T-cell (primary cell): ENCODE results near the gene MAP2K5. TPM values are rescaled to one million over a fixed set of nuclear protein-coding genes. Genes with fewer than 3 reads are reported as not detected.

Experiments used
- ATAC-seq, 4 experiments: fragments of 200-7000 bp in 3 of 4; fragments of 150-1000 bp in 1 of 4; cut with Tn5 transposase; replicated peaks in 1 of 4; 1 replicate in 3 of 4; 2 replicates in 1 of 4; pipeline ENCODE4 v1.10.0; 2021; ENCODE audit warnings: moderate library complexity in 3 of 4, mild to moderate bottlenecking in 2 of 4, moderate number of reproducible peaks in 1 of 4
- CTCF ChIA-PET, 2 donors: fragments of 300-600 bp; sonication (Branson Sonifier 250); formaldehyde crosslinking; loops; one replicate each; lab custom pipeline; 2022; ENCODE audit warnings: antibody characterized with exemption in 2 of 2; lab: Charles Lee
- POLR2A ChIA-PET, 2 donors: fragments of 300-600 bp; sonication (Branson Sonifier 250); formaldehyde crosslinking; loops; one replicate each; lab custom pipeline; 2022; ENCODE audit warnings: antibody characterized with exemption in 2 of 2; lab: Charles Lee
- DNase-seq, 35 experiments: peaks; one replicate each; pipeline versions ENCODE4 v3.0.0 to v3.0.0-alpha.2; 2013 to 2023
- H3K27ac ChIP-seq: one replicate; pipeline ENCODE4 v1.5.1; 2013; ENCODE audit warnings: low read length
- H3K27me3 ChIP-seq, 2 experiments: replicated peaks in 1 of 2; 1 replicate in 1 of 2; 2 replicates in 1 of 2; pipeline versions ENCODE4 v1.6.1 to v1.7.0; 2013; ENCODE audit warnings: low read length in 1 of 2, mixed read lengths in 1 of 2; ENCODE audit not compliant: control insufficient read depth in 2 of 2, insufficient read depth in 2 of 2; ENCODE audit errors: extremely low read depth in 1 of 2
- H3K36me3 ChIP-seq, 2 donors: 1 replicate in 1 of 2; 2 replicates in 1 of 2; pipeline versions ENCODE4 v1.6.1 to v1.7.0; 2013; ENCODE audit warnings: low read length in 1 of 2; ENCODE audit not compliant: control insufficient read depth in 2 of 2, insufficient read depth in 1 of 2; ENCODE audit errors: extremely low read depth in 1 of 2
- H3K4me1 ChIP-seq, 2 experiments: 1 replicate in 1 of 2; 2 replicates in 1 of 2; pipeline versions ENCODE4 v1.6.1 to v1.7.0; 2013; ENCODE audit warnings: low read length in 2 of 2, mixed read lengths in 1 of 2; ENCODE audit not compliant: insufficient read depth in 2 of 2, control insufficient read depth in 1 of 2; ENCODE audit errors: extremely low read depth in 1 of 2
- H3K4me3 ChIP-seq, 2 donors: 1 replicate in 1 of 2; 2 replicates in 1 of 2; pipeline versions ENCODE4 v1.5.1 to v1.7.0; 2013; ENCODE audit warnings: mild to moderate bottlenecking in 2 of 2, low read length in 1 of 2, moderate library complexity in 1 of 2; ENCODE audit not compliant: control insufficient read depth in 1 of 2; ENCODE audit errors: extremely low read depth in 1 of 2
- H3K9me3 ChIP-seq: 2 replicates; pipeline ENCODE4 v1.7.0; 2013
- H3K27ac Mint-ChIP-seq, 2 donors: one replicate each; pipeline ENCODE4 v1.8.0; 2020 to 2021; ENCODE audit warnings: mild to moderate bottlenecking in 2 of 2, mixed read lengths in 2 of 2
- H3K27me3 Mint-ChIP-seq, 2 donors: one replicate each; pipeline ENCODE4 v1.8.0; 2021 to 2022; ENCODE audit warnings: mixed read lengths in 2 of 2
- H3K36me3 Mint-ChIP-seq: one replicate; pipeline ENCODE4 v1.8.0; 2021; ENCODE audit warnings: mixed read lengths
- H3K4me1 Mint-ChIP-seq, 3 donors: one replicate each; pipeline ENCODE4 v1.8.0; 2020 to 2022; ENCODE audit warnings: mixed read lengths in 3 of 3, mild to moderate bottlenecking in 1 of 3
- H3K4me3 Mint-ChIP-seq, 3 donors: one replicate each; pipeline ENCODE4 v1.8.0; 2020 to 2022; ENCODE audit warnings: mild to moderate bottlenecking in 3 of 3, mixed read lengths in 3 of 3, moderate library complexity in 3 of 3
- H3K9me3 Mint-ChIP-seq, 3 donors: one replicate each; pipeline ENCODE4 v1.8.0; 2020 to 2022; ENCODE audit warnings: mixed read lengths in 3 of 3
- WGBS: methylation state at CpG from one replicate; pipeline ENCODE4 v1.1.5; 2013; ENCODE audit warnings: missing lambda C conversion rate; ENCODE audit not compliant: insufficient coverage; 5-methylcytosine and 5-hydroxymethylcytosine counted together
- total RNA-seq, 35 experiments: library from RNA in 6 of 35; stranded (reverse) in 6 of 35; fragments of 120-200 nt in 1 of 35; gene quantifications; one replicate each; pipeline versions ENCODE4 v1.2.1 to v1.2.4 and lab custom pipeline; 2013 to 2026

The MAP2K5 gene
- total RNA-seq, 5 donors from 2014 or later (not counting 1 experiment from before 2014, with no cell fraction given), result 24.5 to 35.5 (median 28.5) TPM

DNA sequence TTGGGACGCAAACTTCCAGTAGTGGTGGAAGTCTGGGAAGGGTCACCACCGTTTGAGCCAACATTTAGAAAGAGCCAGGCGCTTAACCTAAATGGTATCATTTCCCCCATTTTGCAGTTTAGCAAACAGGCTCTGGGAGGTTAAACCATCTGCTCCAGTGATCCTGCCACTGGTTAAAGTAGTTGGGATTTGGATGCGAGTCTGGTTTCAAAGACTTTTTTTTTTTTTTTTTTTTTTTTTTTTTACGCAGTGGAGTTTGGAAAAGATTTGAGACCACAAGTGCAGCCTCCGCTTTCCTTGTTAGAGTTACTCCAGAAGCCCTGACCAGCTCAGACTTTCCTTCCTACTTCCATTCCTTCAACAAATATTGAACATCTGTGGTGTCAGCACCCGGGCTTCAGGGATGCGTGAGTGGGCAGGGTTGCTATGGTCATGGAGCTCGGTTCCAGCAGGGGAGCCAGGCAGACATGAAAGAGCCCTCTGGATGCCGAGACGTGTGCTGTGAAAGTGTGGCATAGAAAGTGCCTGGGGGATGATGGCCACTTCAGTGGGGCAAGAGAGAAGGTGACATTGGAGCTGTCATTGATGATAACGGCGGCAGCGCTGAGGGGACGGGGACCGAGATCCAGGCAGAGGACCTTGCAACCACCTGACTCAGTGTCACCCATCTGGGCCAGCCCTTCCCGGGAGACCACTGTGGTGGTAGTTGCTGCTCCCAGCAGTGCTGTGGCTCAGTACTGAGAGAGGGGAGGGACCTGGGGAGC is 298.4 kb downstream of the MAP2K5 start:
- Histone ChIP-seq H3K27ac (peak overlapping the region; percentile 94), H3K4me3 (peak overlapping the region; percentile 87 to 91), H3K36me3 (no peaks in the 10 kb centered on the region), H3K9me3 (no peaks in the 10 kb centered on the region), H3K27me3 (peaks cover 4% of the 10 kb centered on the region in 2 experiments), H3K4me1 (peaks cover 14 to 30% of the 10 kb centered on the region in 2 experiments)
- Mint-ChIP-seq H3K4me1 (peaks cover 24 to 36% (median 31%) of the 10 kb centered on the region in 3 donors), H3K9me3 (no peaks in the 10 kb centered on the region), H3K27me3 (peaks cover 0 to 10% of the 10 kb centered on the region in 2 donors), H3K36me3 (no peaks in the 10 kb centered on the region), H3K27ac (peak overlapping the region; percentile 98 to 99), H3K4me3 (peak overlapping the region; percentile 87 to 93 (median 92))
- POLR2A ChIA-PET, result interaction anchor here (0.6 to 0.7 kb wide), 3 partner anchors 87 to 388 kb away, joined by 3 to 6 read pairs (median 4); partner anchors contain the start of gene CLN6 (in 1 of the 2)
- WGBS, result 15% methylated on average over 13 of the region's 17 CpGs
- no peak for ATAC-seq
- peak in 1 of 35 experiments; percentile 16 for DNase-seq
- CTCF ChIA-PET, result interaction anchor here (0.6 to 1.0 kb wide), 3 partner anchors 354 to 692 kb away, joined by 3 to 10 read pairs (median 4); no protein-coding TSS in a partner anchor

GRCh38 chr15:67841513-67841762 is 298.9 kb downstream of the MAP2K5 start:
- H3K4me1 Mint-ChIP-seq, result peaks cover 19 to 30% (median 26%) of the 10 kb centered on the region in 3 donors
- Histone ChIP-seq H3K27ac (no peak overlapping the region), H3K36me3 (no peaks in the 10 kb centered on the region), H3K27me3 (no peaks in the 10 kb centered on the region), H3K4me1 (peaks cover 10 to 25% of the 10 kb centered on the region in 2 experiments), H3K9me3 (no peaks in the 10 kb centered on the region), H3K4me3 (peak overlapping the region; percentile 87 to 91)
- H3K4me3 Mint-ChIP-seq, result peak overlapping the region; percentile 87 to 93 (median 92)
- H3K9me3 Mint-ChIP-seq, result no peaks in the 10 kb centered on the region
- ChIA-PET POLR2A (interaction anchor here in 1 of 2 donors (0.6 kb wide), 1 partner anchor 388 kb away, joined by 6 read pairs; the partner anchor contains the start of gene CLN6), CTCF (interaction anchor here in 1 of 2 donors (0.6 kb wide), 1 partner anchor 354 kb away, joined by 3 read pairs; no protein-coding TSS in a partner anchor)
- H3K27me3 Mint-ChIP-seq, result peaks cover 0 to 5% of the 10 kb centered on the region in 2 donors
- DNase-seq, result no peak
- H3K27ac Mint-ChIP-seq, result peak overlapping the region in 1 of 2 donors; percentile 89
- no peak for ATAC-seq
- WGBS, result no CpG with 5 or more reads among the region's 4 CpGs
- no peaks in the 10 kb centered on the region for H3K36me3 Mint-ChIP-seq

DNA sequence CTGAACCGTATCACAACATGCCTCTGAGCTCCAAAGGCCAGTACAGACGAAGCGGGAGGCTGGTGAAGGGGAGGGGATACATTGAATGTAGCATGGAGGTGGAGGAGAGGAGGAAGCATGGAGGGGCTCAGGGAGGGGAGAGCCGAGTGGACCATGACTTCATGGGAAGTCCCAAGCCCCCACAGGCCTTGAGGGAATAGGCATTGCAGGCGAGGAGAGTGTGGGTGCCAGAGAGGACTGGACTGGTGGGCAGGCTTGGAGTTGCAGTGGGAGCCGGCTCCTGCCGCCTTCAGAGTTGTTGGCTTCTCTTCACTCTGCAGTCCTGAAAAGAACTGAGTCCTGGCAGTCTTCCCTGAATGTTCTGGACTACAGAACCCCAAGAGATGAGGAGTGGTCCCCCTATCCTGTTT is 300.6 kb downstream of the MAP2K5 start:
- Histone ChIP-seq H3K9me3 (no peaks in the 10 kb centered on the region), H3K4me1 (peaks cover 10 to 21% of the 10 kb centered on the region in 2 experiments), H3K27me3 (no peaks in the 10 kb centered on the region), H3K36me3 (no peaks in the 10 kb centered on the region), H3K27ac (no peak overlapping the region), H3K4me3 (no peak overlapping the region)
- ATAC-seq, result no peak
- no peak for DNase-seq
- WGBS, result 89% methylated on average over 4 of the region's 7 CpGs
- H3K9me3 Mint-ChIP-seq, result no peaks in the 10 kb centered on the region
- ChIA-PET CTCF (no interaction called here), POLR2A (no interaction called here)
- peaks cover 17 to 23% (median 22%) of the 10 kb centered on the region in 3 donors for H3K4me1 Mint-ChIP-seq
- peaks cover 0 to 4% of the 10 kb centered on the region in 2 donors for H3K27me3 Mint-ChIP-seq
- no peaks in the 10 kb centered on the region for H3K36me3 Mint-ChIP-seq
- no peak overlapping the region for H3K27ac Mint-ChIP-seq
- H3K4me3 Mint-ChIP-seq, result no peak overlapping the region

GRCh38 chr15:67843571-67844387 is 301.3 kb downstream of the MAP2K5 start:
- Mint-ChIP-seq H3K4me1 (peaks cover 12 to 22% (median 18%) of the 10 kb centered on the region in 3 donors), H3K27ac (no peak overlapping the region), H3K4me3 (no peak overlapping the region), H3K9me3 (no peaks in the 10 kb centered on the region), H3K36me3 (no peaks in the 10 kb centered on the region), H3K27me3 (peaks cover 0 to 5% of the 10 kb centered on the region in 2 donors)
- Histone ChIP-seq H3K9me3 (no peaks in the 10 kb centered on the region), H3K27ac (no peak overlapping the region), H3K27me3 (no peaks in the 10 kb centered on the region), H3K4me3 (no peak overlapping the region), H3K36me3 (no peaks in the 10 kb centered on the region), H3K4me1 (peaks cover 8 to 14% of the 10 kb centered on the region in 2 experiments)
- DNase-seq, result no peak
- CTCF ChIA-PET, result no interaction called here
- ATAC-seq, result no peak
- WGBS, result 91% methylated on average over 6 of the region's 7 CpGs
- POLR2A ChIA-PET, result no interaction called here

DNA sequence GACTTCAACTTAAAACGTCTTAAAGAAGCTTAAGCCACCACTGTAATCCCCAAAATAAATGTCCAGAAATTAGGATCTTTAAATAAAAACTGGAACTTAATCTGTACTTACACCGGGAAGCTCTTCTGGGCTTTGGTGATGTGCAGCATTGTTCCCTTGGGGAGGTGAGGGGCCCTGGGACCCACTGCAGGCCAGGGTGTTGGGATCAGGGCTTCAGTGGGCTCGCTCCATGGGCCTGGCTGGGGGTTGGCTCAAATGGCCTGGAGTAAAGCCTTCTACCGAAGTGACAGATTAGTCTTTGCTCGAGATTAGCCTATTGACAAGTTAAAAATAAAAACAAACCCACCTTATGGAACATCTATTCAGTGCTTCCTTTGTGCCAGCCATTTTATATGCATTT is 303.5 kb downstream of the MAP2K5 start:
- H3K4me3 Mint-ChIP-seq, result no peak overlapping the region
- ChIA-PET POLR2A (no interaction called here), CTCF (no interaction called here)
- Histone ChIP-seq H3K27me3 (no peaks in the 10 kb centered on the region), H3K36me3 (no peaks in the 10 kb centered on the region), H3K27ac (no peak overlapping the region), H3K4me1 (peaks cover 3 to 5% of the 10 kb centered on the region in 2 experiments), H3K4me3 (no peak overlapping the region), H3K9me3 (no peaks in the 10 kb centered on the region)
- no peak for ATAC-seq
- H3K36me3 Mint-ChIP-seq, result no peaks in the 10 kb centered on the region
- no peak for DNase-seq
- H3K27me3 Mint-ChIP-seq, result peaks cover 3 to 4% of the 10 kb centered on the region in 2 donors
- H3K9me3 Mint-ChIP-seq, result no peaks in the 10 kb centered on the region
- 100% methylated on average over 1 of the region's 5 CpGs for WGBS
- H3K4me1 Mint-ChIP-seq, result peaks cover 6% of the 10 kb centered on the region in 3 donors
- H3K27ac Mint-ChIP-seq, result no peak overlapping the region

DNA sequence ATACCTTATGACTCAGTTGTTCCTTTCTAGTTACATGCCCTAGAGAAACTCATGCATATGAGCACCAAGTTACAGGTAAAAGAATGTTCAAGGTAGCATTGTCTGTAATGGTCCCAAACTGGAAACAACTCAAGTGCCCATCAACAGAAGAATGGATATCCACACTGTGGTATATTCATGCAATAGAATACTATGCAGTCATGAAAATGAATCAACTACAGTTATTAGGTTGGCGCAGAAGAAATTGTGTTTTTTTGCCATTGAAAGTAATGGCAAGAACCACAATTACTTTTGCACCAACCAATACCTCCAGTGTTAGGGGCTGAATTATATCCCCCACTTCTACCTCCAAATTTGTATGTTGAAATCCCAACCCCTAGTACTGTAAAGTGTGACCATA is 307.0 kb downstream of the MAP2K5 start:
- Mint-ChIP-seq H3K4me3 (no peak overlapping the region), H3K36me3 (no peaks in the 10 kb centered on the region), H3K9me3 (no peaks in the 10 kb centered on the region), H3K27me3 (peaks cover 7 to 11% of the 10 kb centered on the region in 2 donors), H3K27ac (no peak overlapping the region), H3K4me1 (no peaks in the 10 kb centered on the region)
- H3K27ac ChIP-seq, result no peak overlapping the region
- ChIA-PET CTCF (no interaction called here), POLR2A (no interaction called here)
- H3K27me3 ChIP-seq, result no peaks in the 10 kb centered on the region
- no peaks in the 10 kb centered on the region for H3K9me3 ChIP-seq
- H3K36me3 ChIP-seq, result no peaks in the 10 kb centered on the region
- ATAC-seq, result no peak
- no CpG with 5 or more reads among the region's 1 CpG for WGBS
- no peak overlapping the region for H3K4me3 ChIP-seq
- no peaks in the 10 kb centered on the region for H3K4me1 ChIP-seq
- DNase-seq, result no peak
